KMS-11 (cell line): ENCODE results near the gene MSS51.
"Not testable (repeated sequence)": the region's sequence is repeated elsewhere in the genome, so short reads cannot be mapped to it uniquely, and the experiment has no call there.

Experiments used
- H2AFZ ChIP-seq: fragments of 200-600 bp; sonication (generic); 2 replicates; pipeline ENCODE4 v1.6.1; 2016; ENCODE audit warnings: antibody characterized with exemption, mixed run types, low read depth
- H3K27ac ChIP-seq: fragments of 200-600 bp; sonication (generic); 2 replicates; pipeline ENCODE4 v1.6.1; 2016; ENCODE audit warnings: mild to moderate bottlenecking, mixed run types
- H3K27me3 ChIP-seq: fragments of 200-600 bp; sonication (generic); 2 replicates; pipeline ENCODE4 v1.6.1; 2017; ENCODE audit warnings: mild to moderate bottlenecking, low read depth, mixed run types, moderate library complexity; ENCODE audit not compliant: insufficient read depth
- H3K36me3 ChIP-seq: fragments of 200-600 bp; sonication (generic); 2 replicates; pipeline ENCODE4 v1.6.1; 2017; ENCODE audit warnings: mild to moderate bottlenecking, mixed run types; ENCODE audit not compliant: insufficient read depth
- H3K4me1 ChIP-seq: fragments of 200-600 bp; sonication (generic); 2 replicates; pipeline ENCODE4 v1.6.1; 2016; ENCODE audit warnings: mild to moderate bottlenecking, low read depth, mixed run types; ENCODE audit not compliant: poor library complexity, severe bottlenecking
- H3K4me2 ChIP-seq: fragments of 200-600 bp; sonication (generic); 2 replicates; pipeline ENCODE4 v1.7.0; 2016; ENCODE audit warnings: mild to moderate bottlenecking, mixed run types
- H3K4me3 ChIP-seq: fragments of 200-600 bp; sonication (generic); IDR thresholded peaks from 2 replicates; pipeline ENCODE4 v1.6.1; 2017; ENCODE audit warnings: low read depth, low read length, mixed read lengths; ENCODE audit not compliant: insufficient read depth
- H3K79me2 ChIP-seq: fragments of 200-600 bp; sonication (generic); 2 replicates; pipeline ENCODE4 v1.6.1; 2016; ENCODE audit warnings: low read depth, mixed run types; ENCODE audit not compliant: insufficient read depth
- H3K9ac ChIP-seq: fragments of 200-600 bp; sonication (generic); 2 replicates; pipeline ENCODE4 v1.6.1; 2016; ENCODE audit warnings: mild to moderate bottlenecking, mixed run types
- H4K20me1 ChIP-seq: fragments of 200-600 bp; sonication (generic); 2 replicates; pipeline ENCODE4 v1.6.1; 2016; ENCODE audit warnings: mild to moderate bottlenecking, mixed run types; ENCODE audit not compliant: insufficient read depth
- TF ChIP-seq, protein P1 (sequence below): fragments of 200-600 bp; sonication (generic); conservative IDR thresholded peaks from 2 replicates; pipeline ENCODE4 v1.6.1; 2017; ENCODE audit warnings: low read depth, mild to moderate bottlenecking, antibody characterized with exemption, low read length, moderate library complexity, mixed read lengths

The MSS51 gene

DNA sequence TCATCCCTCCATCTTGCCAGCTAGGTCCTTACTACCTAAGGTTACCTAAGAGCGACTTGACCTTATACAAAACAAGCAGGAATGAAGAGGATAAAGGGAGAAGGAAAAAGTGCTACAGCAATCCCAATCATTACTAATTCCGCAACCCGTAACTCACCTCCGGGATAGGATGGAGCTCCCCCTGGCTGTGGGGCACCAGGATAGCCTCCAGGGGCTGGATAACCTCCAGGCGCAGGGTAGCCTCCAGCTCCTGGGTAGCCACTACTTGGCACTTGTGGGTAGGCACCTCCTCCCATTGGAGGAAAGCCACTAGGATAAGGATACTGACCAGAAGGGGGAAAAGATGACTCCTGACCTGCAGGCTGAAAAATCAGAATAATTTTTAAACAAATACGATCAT lies 35.3 kb downstream of the MSS51 start:
- Histone ChIP-seq H3K27me3 (no peaks in the 10 kb centered on the region), H3K79me2 (peaks cover 41% of the 10 kb centered on the region), H3K4me3 (no peak overlapping the region), H3K36me3 (peaks cover 4% of the 10 kb centered on the region; the same call in 1 of the 2 replicates), H2AFZ (no peak overlapping the region), H3K4me1 (no peaks in the 10 kb centered on the region), H3K9ac (no peak overlapping the region), H3K27ac (no peak overlapping the region), H3K4me2 (no peak overlapping the region), H4K20me1 (no peaks in the 10 kb centered on the region)
- TF ChIP-seq, protein P1, sequence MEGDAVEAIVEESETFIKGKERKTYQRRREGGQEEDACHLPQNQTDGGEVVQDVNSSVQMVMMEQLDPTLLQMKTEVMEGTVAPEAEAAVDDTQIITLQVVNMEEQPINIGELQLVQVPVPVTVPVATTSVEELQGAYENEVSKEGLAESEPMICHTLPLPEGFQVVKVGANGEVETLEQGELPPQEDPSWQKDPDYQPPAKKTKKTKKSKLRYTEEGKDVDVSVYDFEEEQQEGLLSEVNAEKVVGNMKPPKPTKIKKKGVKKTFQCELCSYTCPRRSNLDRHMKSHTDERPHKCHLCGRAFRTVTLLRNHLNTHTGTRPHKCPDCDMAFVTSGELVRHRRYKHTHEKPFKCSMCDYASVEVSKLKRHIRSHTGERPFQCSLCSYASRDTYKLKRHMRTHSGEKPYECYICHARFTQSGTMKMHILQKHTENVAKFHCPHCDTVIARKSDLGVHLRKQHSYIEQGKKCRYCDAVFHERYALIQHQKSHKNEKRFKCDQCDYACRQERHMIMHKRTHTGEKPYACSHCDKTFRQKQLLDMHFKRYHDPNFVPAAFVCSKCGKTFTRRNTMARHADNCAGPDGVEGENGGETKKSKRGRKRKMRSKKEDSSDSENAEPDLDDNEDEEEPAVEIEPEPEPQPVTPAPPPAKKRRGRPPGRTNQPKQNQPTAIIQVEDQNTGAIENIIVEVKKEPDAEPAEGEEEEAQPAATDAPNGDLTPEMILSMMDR: 0 out of 2 replicates have a peak, but pooled peaks have one; percentile 28

DNA sequence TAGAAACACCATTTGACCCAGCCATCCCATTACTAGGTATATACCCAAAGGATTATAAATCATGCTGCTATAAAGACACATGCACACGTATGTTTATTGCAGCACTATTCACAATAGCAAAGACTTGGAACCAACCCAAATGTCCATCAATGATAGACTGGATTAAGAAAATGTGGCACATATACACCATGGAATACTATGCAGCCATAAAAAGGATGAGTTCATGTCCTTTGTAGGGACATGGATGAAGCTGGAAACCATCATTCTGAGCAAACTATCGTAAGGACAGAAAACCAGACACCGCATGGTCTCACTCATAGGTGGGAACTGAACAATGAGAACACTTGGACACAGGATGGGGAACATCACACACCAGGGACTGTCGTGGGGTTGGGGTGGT lies 39.0 kb downstream of the MSS51 start:
- H3K4me1 ChIP-seq, H3K36me3 ChIP-seq, H3K9ac ChIP-seq, H3K4me2 ChIP-seq, H3K4me3 ChIP-seq, H4K20me1 ChIP-seq, H3K27ac ChIP-seq, H2AFZ ChIP-seq, H3K27me3 ChIP-seq: not testable (repeated sequence)
- H3K79me2 ChIP-seq: peaks cover 15% of the 10 kb centered on the region; the same call in 1 of the 2 replicates

DNA sequence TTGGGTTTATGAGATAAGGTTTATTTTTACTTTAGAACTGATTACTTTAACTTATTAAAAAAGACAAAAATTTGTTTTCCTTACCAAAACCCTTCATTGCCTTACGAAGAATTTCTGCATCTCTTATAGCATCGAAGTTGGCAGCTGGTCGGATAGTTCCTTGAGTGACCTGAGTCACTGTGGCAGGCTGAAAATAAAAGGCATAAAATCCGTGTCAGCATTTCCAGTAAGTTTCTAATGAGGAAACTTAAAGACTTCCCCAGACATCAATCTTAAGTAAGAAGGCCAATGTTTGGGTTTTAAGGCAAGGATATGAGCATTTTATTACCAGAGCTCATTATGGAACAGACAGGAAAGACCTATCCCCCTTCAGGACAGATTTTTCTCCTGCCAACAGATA lies 45.1 kb downstream of the MSS51 start:
- Histone ChIP-seq H3K4me1 (no peaks in the 10 kb centered on the region), H3K79me2 (peaks cover 6% of the 10 kb centered on the region; the same call in 1 of the 2 replicates), H3K4me2 (no peak overlapping the region), H3K27me3 (no peaks in the 10 kb centered on the region), H2AFZ (no peak overlapping the region), H4K20me1 (no peaks in the 10 kb centered on the region), H3K9ac (no peak overlapping the region), H3K27ac (no peak overlapping the region), H3K4me3 (no peak overlapping the region), H3K36me3 (peaks cover 16% of the 10 kb centered on the region; the same call in 1 of the 2 replicates)
- TF ChIP-seq, protein P1: no peak

DNA sequence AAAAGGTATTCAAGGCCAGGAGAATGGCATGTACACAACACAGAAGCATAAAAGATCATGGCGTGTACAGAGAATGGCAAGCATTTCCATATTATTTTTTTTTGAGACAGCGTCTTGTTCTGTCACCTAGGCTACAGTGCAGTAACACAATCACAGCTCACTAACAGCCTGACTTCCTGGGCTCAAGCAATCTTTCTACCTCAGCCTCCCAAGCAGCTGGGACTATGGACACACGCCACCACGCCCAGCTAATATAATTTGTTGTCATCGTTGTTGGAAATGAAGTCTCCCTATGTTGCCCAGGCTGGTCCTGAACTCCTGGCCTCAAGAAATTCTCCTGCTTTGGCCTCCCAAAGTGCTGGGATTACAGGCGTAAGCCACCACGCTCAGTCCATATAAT lies 46.8 kb downstream of the MSS51 start:
- TF ChIP-seq, protein P1: no peak
- Histone ChIP-seq H2AFZ (no peak overlapping the region), H3K4me1 (no peaks in the 10 kb centered on the region), H3K36me3 (peaks cover 18% of the 10 kb centered on the region; the same call in 1 of the 2 replicates), H3K9ac (no peak overlapping the region), H3K27me3 (no peaks in the 10 kb centered on the region), H3K4me2 (no peak overlapping the region), H4K20me1 (no peaks in the 10 kb centered on the region), H3K27ac (no peak overlapping the region), H3K79me2 (no peaks in the 10 kb centered on the region; the same call in 1 of the 2 replicates), H3K4me3 (no peak overlapping the region)

DNA sequence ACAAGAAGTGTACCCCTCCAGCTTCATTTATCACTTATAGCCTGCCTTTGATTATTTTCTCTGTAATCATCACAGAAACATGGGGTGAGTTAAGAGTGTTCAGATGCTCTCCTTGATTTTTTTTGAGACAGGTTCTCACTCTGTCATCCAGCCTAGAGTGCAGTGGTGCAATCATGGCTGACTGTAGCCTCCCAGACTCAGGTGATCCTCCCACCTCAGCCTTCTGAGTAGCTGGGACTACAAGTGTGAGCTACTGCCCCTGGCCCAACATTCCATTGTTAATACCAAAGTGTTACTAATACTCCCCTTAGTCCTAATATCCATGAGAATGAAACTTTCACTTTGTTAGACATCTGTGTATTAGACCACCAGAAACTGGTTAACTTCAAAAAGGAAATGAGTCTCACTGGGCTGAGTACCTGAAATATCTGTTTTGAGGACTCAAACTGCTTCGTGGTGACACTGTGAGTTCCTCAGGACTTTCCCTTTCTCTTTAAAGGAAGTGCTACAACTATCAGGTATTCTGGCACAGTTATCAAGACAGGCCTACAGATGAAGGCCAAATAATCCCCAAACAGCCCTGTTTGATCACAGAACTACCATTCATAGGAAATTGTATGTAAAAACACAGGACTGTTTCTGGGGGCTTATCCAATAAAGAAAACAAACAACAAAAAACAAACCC lies 54.2 kb downstream of the MSS51 start:
- no peaks in the 10 kb centered on the region for H3K4me1 ChIP-seq
- no peaks in the 10 kb centered on the region for H4K20me1 ChIP-seq
- TF ChIP-seq, protein P1: no peak
- H3K27ac ChIP-seq: no peak overlapping the region
- H2AFZ ChIP-seq: no peak overlapping the region
- no peaks in the 10 kb centered on the region for H3K27me3 ChIP-seq
- H3K9ac ChIP-seq: no peak overlapping the region
- no peaks in the 10 kb centered on the region for H3K79me2 ChIP-seq
- peaks cover 11% of the 10 kb centered on the region; the same call in 1 of the 2 replicates for H3K36me3 ChIP-seq
- no peak overlapping the region for H3K4me2 ChIP-seq
- H3K4me3 ChIP-seq: no peak overlapping the region
